Ecto neural progenitor cell (in vitro differentiated cells): Measurements from ENCODE around the gene LAMTOR5.
"Not testable (repeated sequence)": the region's sequence is repeated elsewhere in the genome, so short reads cannot be mapped to it uniquely, and the experiment has no call there.

ENCODE experiments used
- DNase-seq: peaks from one replicate; pipeline ENCODE4 v3.0.0-alpha.2; 2018; ENCODE audit warnings: low spot score

The LAMTOR5 gene

GRCh38 chr1:110407260-110408210 is at the start of gene LAMTOR5:
TSS of gene LAMTOR5 (minus strand) at chr1:110407694. CDS start at chr1:110407620, 74 bp downstream.
- DNase-seq: peak; percentile 86

DNA sequence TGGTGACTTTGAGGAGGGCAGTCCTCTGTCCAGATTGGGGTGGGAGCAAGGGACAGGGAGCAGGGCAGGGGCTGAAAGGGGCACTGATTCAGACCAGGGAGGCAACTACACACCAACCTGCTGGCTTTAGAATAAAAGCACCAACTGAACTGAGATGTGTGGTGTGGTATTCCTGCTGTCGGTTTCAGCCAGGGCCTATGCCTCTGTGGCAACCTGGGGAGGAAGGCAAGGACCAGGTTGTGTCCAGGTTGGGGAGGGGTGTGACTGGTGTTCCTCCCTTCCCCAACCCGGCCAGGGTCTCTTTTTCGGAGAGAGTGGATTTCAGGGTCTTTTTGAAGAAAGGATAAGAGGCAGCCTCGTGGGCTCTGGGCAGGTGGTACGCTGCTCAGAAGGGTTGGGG is 49.7 kb upstream of the LAMTOR5 start:
- DNase-seq: no peak

DNA sequence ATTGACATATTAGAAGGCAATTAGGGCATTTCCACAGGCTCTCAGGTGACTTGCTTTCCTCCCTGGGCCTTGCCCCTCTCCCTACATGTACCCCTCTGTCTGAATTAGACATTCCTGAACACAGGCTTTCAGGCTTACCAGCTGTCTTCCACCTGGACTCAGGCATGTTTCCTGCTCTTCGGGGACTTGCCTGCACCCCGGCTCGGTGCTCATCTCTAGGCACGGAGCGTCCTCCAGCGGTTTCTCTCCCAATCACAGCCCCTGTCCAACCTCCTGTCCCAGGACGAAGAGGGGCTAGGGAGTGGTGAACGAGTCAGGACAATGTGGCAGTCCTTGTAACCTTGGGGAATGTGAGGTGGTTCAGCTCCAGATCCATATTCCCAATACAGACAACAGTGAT is 47.7 kb upstream of the LAMTOR5 start:
- DNase-seq: no peak

GRCh38 chr1:110454328-110454727 is 46.8 kb upstream of the LAMTOR5 start:
- no peak for DNase-seq

- DNase-seq: no peak
Observed at GRCh38 chr1:110453829-110454228, 46.3 kb upstream of the LAMTOR5 start.

- no peak for DNase-seq
Observed at GRCh38 chr1:110452330-110452729, 44.8 kb upstream of the LAMTOR5 start.

DNA sequence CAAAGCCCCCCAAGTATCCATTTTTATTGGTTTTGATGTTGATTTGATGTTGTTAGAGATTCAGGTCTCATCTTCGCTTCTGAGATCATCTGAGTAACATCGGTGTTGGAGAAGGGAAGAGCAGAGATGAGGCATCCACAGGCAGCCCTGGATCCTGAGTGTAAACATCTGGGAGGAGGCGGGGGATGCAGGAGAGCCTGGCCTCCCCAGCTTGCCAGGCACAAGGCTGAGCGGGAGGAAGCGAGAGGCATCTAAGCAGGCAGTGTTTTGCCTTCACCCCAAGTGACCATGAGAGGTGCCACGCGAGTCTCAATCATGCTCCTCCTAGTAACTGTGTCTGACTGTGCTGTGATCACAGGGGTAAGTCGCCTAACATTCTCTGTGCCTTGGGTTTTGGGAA is 43.4 kb upstream of the LAMTOR5 start, which contains the start of gene PROK1:
PROK1 (plus strand) TSS at position 221 of the 400 bp plus-strand sequence; CDS start at position 289, 68 bp downstream.
- no peak for DNase-seq

DNA sequence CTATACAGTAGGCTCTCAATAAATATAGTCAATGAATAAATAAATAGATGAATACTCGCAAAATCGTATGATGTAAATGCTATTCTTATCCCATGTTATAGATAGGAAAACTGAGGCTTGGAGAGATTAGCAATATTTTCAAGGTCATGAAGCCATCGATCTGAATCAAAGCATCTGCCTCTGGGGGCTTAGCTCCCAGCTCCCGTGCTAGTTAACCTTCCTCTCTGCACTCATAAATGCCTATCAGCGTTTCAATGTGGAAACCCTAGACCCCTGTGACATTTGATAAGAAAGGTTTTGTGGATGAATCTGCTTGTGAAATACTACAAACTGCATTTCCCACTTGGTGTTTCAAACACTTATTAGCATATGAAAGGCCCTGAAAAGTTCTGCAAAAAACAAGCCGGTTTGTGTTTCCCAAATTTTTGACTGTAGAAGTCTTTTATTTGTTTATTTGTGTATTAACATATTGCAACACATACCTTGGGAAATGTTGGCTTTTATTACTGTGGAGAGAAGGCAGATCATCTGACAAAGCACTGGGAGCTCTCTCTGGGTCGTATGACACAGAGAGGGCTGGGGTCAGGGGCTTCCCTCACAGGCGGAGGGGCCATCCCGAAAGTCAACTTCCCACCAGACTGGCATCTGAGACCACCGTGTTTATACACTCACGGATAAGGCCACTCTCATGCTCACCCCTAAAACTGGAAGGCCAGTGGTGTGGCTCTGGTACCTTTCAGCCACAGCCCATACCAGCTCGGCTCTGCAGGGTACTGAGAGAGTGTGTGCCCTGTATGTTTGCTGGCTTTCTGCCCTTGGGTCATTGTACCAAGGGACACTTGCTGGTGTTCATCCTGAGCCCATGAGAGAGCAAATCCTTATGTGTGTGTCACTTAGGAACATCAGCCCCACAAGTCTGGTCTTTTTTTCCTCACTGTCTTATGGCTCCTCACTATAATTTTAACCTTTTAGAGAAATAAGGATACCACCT is 42.5 kb upstream of the LAMTOR5 start:
- no peak for DNase-seq

GRCh38 chr1:110444561-110444960 is 37.1 kb upstream of the LAMTOR5 start:
- no peak for DNase-seq

GRCh38 chr1:110443451-110443850 is 36.0 kb upstream of the LAMTOR5 start:
- no peak for DNase-seq

DNA sequence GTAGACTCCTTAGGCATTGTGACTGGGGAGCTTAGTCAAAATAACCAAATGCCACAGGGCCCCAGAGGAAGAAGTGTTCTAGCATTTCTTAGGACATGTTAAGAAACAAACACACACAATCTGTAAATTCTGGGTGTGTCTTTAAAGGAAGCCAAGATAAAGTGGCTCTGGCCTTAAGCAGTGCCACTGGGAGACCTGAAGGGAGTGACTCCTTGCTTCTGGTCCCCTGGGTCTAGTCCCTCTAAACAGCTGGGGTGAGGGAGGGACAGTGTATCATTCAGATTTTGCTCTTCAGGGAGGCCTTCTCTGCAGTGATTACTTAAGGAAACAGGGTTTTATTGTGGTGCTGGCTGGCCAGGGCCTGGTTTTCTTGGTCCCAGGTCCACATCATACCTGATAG is 34.4 kb upstream of the LAMTOR5 start:
- no peak for DNase-seq

GRCh38 chr1:110440877-110441276 is 33.4 kb upstream of the LAMTOR5 start:
- no peak for DNase-seq

DNA sequence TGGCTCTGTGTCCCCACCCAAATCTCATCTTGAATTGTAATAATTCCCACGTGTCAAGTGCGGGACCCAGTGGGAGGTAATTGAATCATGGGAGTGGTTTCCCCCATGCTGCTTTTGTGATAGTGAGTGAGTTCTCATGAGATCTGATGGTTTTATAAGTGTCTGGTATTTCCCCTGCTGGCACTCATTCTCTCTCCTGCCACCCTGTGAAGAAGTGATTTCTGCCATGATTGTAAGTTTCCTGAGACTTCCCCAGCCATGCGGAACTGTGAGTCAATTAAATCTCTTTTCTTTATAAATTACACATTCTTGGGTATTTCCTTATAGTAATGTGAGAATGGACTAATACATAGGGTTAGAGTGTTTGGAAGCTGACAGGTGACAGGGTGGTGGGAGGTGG is 32.4 kb upstream of the LAMTOR5 start:
- not testable (repeated sequence) for DNase-seq

- no peak for DNase-seq
Observed at GRCh38 chr1:110438893-110439292, 31.4 kb upstream of the LAMTOR5 start.

- DNase-seq: not testable (repeated sequence)
Observed at GRCh38 chr1:110437645-110438299, 30.3 kb upstream of the LAMTOR5 start.

- DNase-seq: no peak
Observed at GRCh38 chr1:110436635-110437034, 29.1 kb upstream of the LAMTOR5 start.

DNA sequence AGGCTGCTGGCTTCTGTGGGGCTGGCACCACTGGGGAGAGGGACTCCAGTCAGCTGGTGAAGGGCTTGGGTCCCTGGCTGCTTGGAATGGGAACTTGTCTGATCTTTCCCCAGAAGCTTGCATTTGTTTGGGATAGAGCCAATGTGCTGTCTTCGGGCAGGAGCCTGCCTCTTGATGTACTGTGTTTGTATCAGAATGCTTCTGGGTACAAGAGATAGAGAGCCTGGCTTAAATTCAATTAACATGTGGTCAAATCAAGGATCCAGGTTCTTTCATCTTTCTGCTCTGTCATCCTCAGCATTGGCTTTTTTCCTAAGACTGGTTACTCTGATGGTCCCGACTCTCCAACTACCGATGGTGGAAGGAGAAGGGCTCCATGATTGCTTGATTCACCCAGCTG is 27.5 kb upstream of the LAMTOR5 start:
- no peak for DNase-seq

- peak; percentile 65 for DNase-seq
Observed at GRCh38 chr1:110433803-110434202, 26.3 kb upstream of the LAMTOR5 start.

DNA sequence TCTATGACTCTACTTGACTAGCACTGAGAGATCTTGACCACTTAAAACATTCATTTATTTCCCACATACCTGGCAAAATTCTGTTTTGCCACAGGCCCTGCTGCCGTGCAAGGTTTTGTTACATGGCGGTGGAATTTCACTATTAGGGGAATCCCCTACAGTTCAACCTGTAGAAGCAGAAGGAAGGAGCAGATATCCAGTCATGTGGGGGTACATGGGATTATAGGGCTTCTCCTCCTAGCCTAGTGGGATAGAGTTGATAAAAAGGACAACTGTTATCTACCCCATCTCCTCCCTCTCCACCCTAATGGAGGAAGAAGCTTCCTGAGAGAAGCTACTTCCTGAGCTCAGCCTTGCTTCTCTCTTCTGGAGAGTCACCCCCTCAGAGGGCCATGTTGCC is 25.7 kb upstream of the LAMTOR5 start:
- DNase-seq: no peak

- no peak for DNase-seq
Observed at GRCh38 chr1:110430901-110431300, 23.4 kb upstream of the LAMTOR5 start.

- DNase-seq: no peak
Observed at GRCh38 chr1:110430366-110430765, 22.9 kb upstream of the LAMTOR5 start.

GRCh38 chr1:110428946-110429345 is 21.5 kb upstream of the LAMTOR5 start:
- DNase-seq: no peak
